Mesodermal cell (in vitro differentiated cells): ENCODE results near the gene EPYC.

Experiments
- H3K27ac ChIP-seq: 2 replicates; pipeline ENCODE4 v1.7.0; 2013; ENCODE audit warnings: mild to moderate bottlenecking, low read depth, low read length, moderate library complexity; ENCODE audit not compliant: severe bottlenecking
- H3K36me3 ChIP-seq: 2 replicates; pipeline ENCODE4 v1.7.1; 2013; ENCODE audit warnings: mild to moderate bottlenecking, low read length, moderate library complexity; ENCODE audit not compliant: control insufficient read depth, insufficient read depth
- H3K4me1 ChIP-seq: one replicate; pipeline ENCODE4 v1.7.1; 2013; ENCODE audit warnings: mild to moderate bottlenecking, low read length; ENCODE audit not compliant: insufficient read depth, control insufficient read depth, poor library complexity, severe bottlenecking
- H3K4me3 ChIP-seq: 2 replicates; pipeline ENCODE4 v1.7.0; 2013; ENCODE audit warnings: low read length, control low read depth, mild to moderate bottlenecking; ENCODE audit not compliant: insufficient read depth, poor library complexity, severe bottlenecking; ENCODE audit errors: extremely low read depth
- H3K9me3 ChIP-seq: 2 replicates; pipeline ENCODE4 v1.7.1; 2013; ENCODE audit warnings: mild to moderate bottlenecking, low read length, moderate library complexity; ENCODE audit not compliant: control insufficient read depth
- WGBS, 2 experiments: methylation state at CpG; one replicate each; pipeline ENCODE4 v1.1.5; 2013; ENCODE audit warnings: missing lambda C conversion rate in 2 of 2; ENCODE audit not compliant: insufficient coverage in 2 of 2; 5-methylcytosine and 5-hydroxymethylcytosine counted together

EPYC gene

GRCh38 chr12:90977224-90977623, 27.5 kb downstream of the EPYC start:
- WGBS, 2 experiments: 100% methylated on average over 1 of the region's 1 CpG; no CpG with 5 or more reads in 1 of the 2 experiments
- H3K4me1 ChIP-seq: no peaks in the 10 kb centered on the region
- H3K9me3 ChIP-seq: no peaks in the 10 kb centered on the region
- H3K4me3 ChIP-seq: no peak overlapping the region
- H3K27ac ChIP-seq: no peak overlapping the region
- H3K36me3 ChIP-seq: no peaks in the 10 kb centered on the region

GRCh38 chr12:90974286-90974685, 30.5 kb downstream of the EPYC start:
- H3K4me3 ChIP-seq: no peak overlapping the region
- no peaks in the 10 kb centered on the region for H3K36me3 ChIP-seq
- H3K27ac ChIP-seq: no peak overlapping the region
- H3K4me1 ChIP-seq: no peaks in the 10 kb centered on the region
- H3K9me3 ChIP-seq: no peaks in the 10 kb centered on the region

- H3K27ac ChIP-seq: no peak overlapping the region
- no peaks in the 10 kb centered on the region for H3K36me3 ChIP-seq
- H3K4me1 ChIP-seq: no peaks in the 10 kb centered on the region
- H3K9me3 ChIP-seq: no peaks in the 10 kb centered on the region
- H3K4me3 ChIP-seq: no peak overlapping the region
Observed at GRCh38 chr12:90972226-90972625, 32.5 kb downstream of the EPYC start.

- H3K4me3 ChIP-seq: no peak overlapping the region
- no peaks in the 10 kb centered on the region for H3K36me3 ChIP-seq
- H3K27ac ChIP-seq: no peak overlapping the region
- no peaks in the 10 kb centered on the region for H3K4me1 ChIP-seq
- no peaks in the 10 kb centered on the region for H3K9me3 ChIP-seq
Observed at GRCh38 chr12:90970911-90971310, 33.9 kb downstream of the EPYC start.

GRCh38 chr12:90970471-90970870, 34.3 kb downstream of the EPYC start:
- H3K4me1 ChIP-seq: no peaks in the 10 kb centered on the region
- H3K9me3 ChIP-seq: no peaks in the 10 kb centered on the region
- H3K36me3 ChIP-seq: no peaks in the 10 kb centered on the region
- no peak overlapping the region for H3K27ac ChIP-seq
- no peak overlapping the region for H3K4me3 ChIP-seq

GRCh38 chr12:90969851-90970250, 34.9 kb downstream of the EPYC start:
- 100% methylated on average over 1 of the region's 2 CpGs; no CpG with 5 or more reads in 1 of the 2 experiments for WGBS, 2 experiments
- Histone ChIP-seq H3K36me3 (no peaks in the 10 kb centered on the region), H3K4me1 (no peaks in the 10 kb centered on the region), H3K9me3 (no peaks in the 10 kb centered on the region), H3K27ac (no peak overlapping the region), H3K4me3 (no peak overlapping the region)

- no peaks in the 10 kb centered on the region for H3K9me3 ChIP-seq
- no peaks in the 10 kb centered on the region for H3K36me3 ChIP-seq
- no peak overlapping the region for H3K27ac ChIP-seq
- WGBS, 2 experiments: no CpG with 5 or more reads among the region's 1 CpG
- H3K4me3 ChIP-seq: no peak overlapping the region
- H3K4me1 ChIP-seq: no peaks in the 10 kb centered on the region
Observed at GRCh38 chr12:90969346-90969745, 35.4 kb downstream of the EPYC start.

- Histone ChIP-seq H3K4me3 (no peak overlapping the region), H3K36me3 (no peaks in the 10 kb centered on the region), H3K27ac (no peak overlapping the region), H3K4me1 (no peaks in the 10 kb centered on the region), H3K9me3 (no peaks in the 10 kb centered on the region)
- WGBS, 2 experiments: no CpG with 5 or more reads among the region's 2 CpGs
Observed at GRCh38 chr12:90965204-90965603, 39.6 kb downstream of the EPYC start.

GRCh38 chr12:90964616-90965015, 40.2 kb downstream of the EPYC start:
- H3K4me1 ChIP-seq: no peaks in the 10 kb centered on the region
- no peak overlapping the region for H3K27ac ChIP-seq
- no CpG with 5 or more reads among the region's 2 CpGs for WGBS, 2 experiments
- H3K36me3 ChIP-seq: no peaks in the 10 kb centered on the region
- no peaks in the 10 kb centered on the region for H3K9me3 ChIP-seq
- no peak overlapping the region for H3K4me3 ChIP-seq

- Histone ChIP-seq H3K36me3 (no peaks in the 10 kb centered on the region), H3K27ac (no peak overlapping the region), H3K4me1 (no peaks in the 10 kb centered on the region), H3K9me3 (no peaks in the 10 kb centered on the region), H3K4me3 (no peak overlapping the region)
- WGBS, 2 experiments: 88 to 94% methylated on average over 2 to 3 of the region's 6 CpGs
Observed at GRCh38 chr12:90963946-90964345, 40.8 kb downstream of the EPYC start.

GRCh38 chr12:90961154-90961553, 43.6 kb downstream of the EPYC start:
- Histone ChIP-seq H3K4me3 (no peak overlapping the region), H3K9me3 (no peaks in the 10 kb centered on the region), H3K36me3 (no peaks in the 10 kb centered on the region), H3K27ac (no peak overlapping the region), H3K4me1 (no peaks in the 10 kb centered on the region)
- WGBS, 2 experiments: 91 to 100% methylated on average over 1 of the region's 4 CpGs
